HG03575 (cell line): ENCODE measurements around the gene ABCC1.
"Not testable (repeated sequence)": the region's sequence is repeated elsewhere in the genome, so short reads cannot be mapped to it uniquely, and the experiment has no call there.

ENCODE experiments used
- ATAC-seq: cut with Tn5 transposase; IDR thresholded peaks from one replicate; pipeline ENCODE4 v1.9.1; 2021; ENCODE audit not compliant: unreplicated experiment, insufficient number of reproducible peaks, low FRiP score; ENCODE audit errors: extremely low read depth

Gene ABCC1

DNA sequence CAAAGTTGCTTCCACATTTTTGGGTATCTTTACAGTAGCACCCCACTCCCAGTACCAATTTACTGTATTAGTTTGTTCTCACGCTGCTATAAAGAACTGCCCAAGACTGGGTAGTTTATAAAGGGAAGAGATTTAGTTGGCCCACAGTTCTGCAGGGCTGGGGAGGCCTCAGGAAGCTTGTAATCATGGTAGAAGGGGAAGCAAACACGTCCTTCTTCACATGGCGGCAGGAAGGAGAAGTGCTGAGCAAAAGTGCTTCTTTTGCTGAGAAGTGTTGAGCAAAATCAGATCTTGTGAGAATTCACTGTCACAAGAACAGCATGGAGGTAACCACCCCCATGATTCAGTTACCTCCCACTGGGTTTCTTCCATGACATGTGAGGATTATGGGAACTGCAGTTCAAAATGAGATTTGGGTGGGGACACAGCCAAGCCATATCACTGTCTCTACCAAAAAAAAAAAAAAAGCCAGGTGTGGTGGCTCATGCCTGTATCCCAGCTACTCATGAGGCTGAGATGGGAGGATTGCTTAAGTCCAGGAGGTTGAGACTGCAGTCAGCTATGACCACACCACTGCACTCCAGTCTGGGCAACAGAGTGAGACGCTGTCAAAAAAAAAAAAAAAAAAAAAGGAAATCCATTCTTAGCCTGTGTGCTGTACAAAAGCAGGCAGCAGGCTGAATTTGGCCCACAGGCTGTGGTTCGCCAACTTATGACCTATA lies 32.9 kb downstream of the ABCC1 start:
- ATAC-seq: not testable (repeated sequence)

DNA sequence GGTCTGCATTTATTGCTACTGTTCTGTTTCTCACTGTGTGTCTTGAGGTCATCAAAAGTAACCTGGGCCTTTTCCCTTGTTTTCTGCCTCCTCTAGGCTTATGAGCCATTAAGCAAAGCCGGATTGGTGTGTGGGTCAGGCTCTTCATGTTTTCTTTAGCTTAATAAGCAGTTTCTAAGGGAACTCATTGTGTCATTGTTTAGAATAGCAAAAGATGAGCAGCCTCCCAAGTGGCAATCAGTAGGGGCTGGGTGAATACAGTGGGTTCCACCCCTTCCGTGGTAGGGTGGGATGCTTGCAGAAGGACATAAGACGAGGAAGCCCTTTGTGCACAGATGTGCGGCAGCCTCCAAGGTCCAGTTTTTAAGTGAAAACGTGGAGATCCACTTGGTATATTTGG lies 34.5 kb downstream of the ABCC1 start:
- no peak for ATAC-seq

DNA sequence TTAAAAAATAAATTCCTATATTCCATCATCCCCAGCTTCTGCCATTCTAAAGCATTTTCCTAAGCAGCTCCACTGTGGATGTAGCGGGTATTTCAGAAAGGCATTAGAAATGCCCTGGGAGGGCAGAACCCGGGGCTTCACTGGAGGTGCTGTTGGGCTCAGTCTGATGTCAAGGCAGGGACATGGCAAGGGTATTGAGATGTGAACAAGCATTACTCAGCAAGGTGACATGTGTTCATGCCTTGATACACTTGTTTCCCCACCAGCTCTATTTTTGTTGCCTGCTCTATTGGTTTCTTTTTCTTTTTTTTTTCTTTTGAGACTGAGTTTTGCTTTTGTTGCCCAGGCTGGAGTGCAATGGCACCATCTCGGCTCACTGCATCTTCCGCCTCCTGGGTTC lies 35.7 kb downstream of the ABCC1 start:
- no peak for ATAC-seq

DNA sequence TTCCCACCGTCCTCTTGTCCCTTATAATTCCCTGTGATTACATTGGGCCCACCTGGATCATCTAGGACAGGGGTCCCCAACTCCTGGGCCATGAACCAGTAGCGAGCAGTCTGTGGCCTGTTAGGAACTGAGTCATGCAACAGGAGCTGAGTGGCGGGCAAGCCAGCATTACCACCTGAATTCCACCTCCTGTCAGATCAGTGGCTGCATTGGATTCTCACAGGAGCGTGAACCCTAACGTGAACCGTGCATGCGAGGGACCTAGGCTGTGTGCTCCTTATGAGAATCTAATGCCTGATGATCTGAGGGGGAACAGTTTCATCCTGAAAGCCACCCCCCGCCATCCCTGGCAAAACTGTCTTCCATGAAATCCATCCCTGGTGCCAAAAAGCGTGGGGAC lies 36.8 kb downstream of the ABCC1 start:
- ATAC-seq: no peak

DNA sequence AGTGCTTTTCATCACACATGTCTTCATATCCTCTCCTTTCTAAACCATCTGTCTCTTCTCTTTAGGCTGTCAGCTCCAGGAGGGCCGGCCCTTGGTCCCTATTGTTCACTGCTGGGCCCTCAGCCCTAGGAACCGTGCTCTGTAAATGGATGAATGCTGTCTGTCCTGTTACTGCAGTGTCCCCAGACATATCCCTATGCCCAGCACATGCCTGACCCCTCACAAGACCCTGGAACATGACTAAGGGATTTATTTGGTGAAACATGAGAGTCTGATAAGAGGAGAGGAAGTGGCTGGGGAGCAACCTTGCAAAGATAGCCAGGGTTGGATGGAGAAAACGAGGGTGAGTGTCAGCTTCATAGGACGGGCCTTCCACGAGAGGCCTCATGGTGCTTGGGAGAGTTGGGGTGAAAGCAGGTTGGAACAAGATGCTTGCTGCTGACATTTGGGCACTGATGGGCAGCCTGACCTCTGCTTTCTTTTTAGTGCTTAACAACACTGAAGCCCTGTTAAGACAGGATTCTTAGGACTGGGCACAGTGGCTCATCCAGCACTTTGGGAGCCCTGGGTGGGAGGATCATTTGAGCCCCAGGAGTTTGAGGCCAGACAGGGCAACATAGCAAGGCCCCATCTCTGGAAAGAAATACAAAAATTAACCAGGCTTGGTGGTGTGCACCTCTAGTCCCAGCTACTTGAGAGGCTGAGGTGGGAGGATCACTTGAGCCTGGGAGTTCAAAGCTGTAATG lies 39.0 kb downstream of the ABCC1 start:
- no peak for ATAC-seq

DNA sequence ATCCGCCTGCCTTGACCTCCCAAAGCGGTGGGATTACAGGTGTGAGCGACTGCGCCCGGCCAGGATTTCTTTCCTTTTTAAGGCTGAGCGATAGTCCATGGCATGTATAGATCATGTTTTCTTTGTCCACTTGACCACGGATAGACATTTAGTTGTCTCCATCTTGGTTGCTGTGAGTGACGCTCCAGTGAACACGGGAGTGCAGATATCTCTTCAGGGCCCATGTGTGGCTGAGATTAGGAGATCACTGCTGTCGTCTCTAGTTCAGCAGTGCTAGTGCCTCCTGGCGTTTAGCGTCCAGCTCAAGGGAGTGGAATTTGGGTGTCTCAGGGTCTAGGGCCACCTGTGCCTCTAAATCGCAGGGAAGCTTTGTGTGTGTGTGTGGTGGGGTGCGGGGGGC lies 41.5 kb downstream of the ABCC1 start:
- ATAC-seq: no peak

DNA sequence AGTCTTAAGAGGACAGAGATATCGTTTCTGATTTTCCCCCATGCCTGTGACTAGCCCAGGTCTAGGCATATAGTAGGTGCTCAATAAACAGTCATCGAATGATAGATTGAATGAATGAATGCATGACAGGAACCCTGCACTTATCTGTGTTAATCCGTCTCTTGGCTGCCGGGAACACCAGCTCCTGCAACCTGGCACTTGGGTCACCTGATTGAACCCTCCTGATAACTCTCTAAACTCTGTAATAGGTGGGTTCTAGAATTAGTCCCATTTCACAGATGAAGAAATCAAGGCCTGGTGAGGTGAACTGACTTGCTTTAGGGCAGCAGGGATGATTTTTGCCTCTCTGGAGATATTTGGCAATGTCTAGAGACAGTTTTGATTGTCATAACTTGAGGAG lies 43.7 kb downstream of the ABCC1 start:
- no peak for ATAC-seq

DNA sequence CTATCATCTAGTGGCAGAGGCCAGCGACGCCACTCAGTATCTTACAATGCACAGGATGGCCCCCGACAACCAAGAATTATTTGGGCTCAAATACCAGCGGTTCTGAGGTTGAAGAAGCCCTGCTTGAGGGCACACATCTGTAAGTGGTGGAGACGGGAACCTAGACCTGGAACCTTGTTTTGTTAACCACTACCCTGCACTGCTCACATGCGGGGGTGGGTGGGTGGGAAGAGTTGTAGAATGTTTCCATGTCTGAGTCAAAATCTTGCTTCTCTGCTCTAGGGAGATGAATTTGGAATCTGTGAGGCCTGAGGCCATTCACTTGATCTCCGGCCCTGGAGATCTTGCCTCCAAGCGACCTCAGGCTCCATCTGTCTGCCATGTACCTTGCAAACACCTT lies 44.1 kb downstream of the ABCC1 start:
- ATAC-seq: no peak

DNA sequence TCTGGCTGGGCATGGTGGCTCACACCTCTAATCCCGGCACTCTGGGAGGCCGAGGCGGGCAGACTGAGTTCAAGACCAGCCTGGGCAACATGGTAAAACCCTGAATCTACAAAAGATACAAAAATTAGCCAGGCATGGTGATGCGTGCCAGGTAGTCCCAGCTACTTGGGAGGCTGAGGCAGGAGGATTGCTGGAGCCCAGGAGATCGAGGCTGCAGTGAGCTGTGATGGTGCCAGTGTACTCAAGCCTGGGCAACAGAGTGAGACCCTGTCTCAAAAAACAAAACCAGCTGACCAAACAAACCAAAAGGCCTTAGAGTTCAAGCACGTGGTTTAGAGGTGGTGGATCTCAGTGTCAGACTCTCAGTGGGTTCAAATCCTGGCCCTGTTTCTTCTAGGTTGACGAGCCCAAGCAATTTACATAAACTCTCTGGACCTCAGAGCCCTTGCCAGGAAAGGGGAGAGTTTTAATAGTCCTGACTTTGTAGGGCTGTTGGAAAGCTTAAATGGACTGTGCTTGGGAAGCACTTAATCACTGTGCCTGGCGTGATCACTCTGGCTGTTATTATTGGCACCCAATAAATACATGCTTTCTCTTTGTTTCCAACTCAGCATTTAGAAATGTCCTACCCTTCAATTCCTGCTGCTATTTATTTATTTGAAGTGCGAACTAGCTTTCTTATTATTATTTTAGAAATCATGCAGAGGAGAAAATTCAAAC lies 44.7 kb downstream of the ABCC1 start:
- no peak for ATAC-seq

DNA sequence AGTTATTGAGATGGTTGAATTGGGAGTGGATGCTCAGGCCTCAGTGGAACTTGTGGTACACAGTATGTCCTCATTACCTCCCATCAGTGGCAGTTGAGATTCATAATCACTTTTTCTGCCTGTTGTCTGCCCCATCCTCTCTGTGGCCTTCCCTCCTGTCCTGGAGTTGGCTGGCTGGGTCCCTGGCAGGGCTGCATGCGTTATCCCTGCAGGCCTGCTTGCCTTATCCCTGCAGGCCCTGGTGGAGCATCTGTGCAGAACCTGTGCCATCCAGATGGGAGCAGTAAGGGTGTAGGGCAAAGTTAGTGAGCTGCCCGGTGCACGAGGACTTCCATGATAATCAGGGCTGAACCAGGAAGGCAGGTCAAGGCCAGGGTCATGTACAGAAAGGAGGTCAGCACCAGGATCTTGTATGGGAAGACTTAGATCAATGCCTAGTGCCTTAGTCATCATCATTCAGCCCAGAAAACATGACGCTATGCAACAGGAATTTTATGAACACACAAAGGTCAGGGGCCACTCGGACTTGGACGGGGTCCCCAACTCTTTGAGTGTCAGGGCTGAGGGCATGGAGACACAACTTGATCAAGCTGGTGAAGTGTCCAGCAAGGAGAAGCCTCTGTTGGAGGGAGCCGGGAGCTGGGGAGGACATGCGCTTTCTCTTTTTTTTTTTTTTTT lies 47.2 kb downstream of the ABCC1 start:
- ATAC-seq: no peak

DNA sequence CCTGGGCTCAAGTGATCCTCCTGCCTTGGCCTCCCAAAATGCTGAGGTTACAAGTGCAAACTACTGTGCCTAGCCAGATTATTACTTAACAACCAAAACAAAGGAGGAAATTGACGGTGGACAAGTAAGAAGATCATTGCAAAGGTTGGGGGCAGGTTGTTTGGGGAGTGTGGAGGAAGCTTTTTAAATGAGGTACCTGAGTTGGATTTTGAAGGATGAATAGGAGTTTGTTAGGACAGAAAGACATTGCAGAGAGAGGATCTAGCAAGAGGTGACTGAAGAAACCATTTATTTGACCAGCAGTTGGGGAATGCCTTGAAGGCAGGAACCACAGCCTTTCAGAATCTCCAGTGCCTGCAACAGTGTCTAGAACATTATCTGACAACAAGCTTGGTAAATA lies 51.3 kb downstream of the ABCC1 start:
- no peak for ATAC-seq

DNA sequence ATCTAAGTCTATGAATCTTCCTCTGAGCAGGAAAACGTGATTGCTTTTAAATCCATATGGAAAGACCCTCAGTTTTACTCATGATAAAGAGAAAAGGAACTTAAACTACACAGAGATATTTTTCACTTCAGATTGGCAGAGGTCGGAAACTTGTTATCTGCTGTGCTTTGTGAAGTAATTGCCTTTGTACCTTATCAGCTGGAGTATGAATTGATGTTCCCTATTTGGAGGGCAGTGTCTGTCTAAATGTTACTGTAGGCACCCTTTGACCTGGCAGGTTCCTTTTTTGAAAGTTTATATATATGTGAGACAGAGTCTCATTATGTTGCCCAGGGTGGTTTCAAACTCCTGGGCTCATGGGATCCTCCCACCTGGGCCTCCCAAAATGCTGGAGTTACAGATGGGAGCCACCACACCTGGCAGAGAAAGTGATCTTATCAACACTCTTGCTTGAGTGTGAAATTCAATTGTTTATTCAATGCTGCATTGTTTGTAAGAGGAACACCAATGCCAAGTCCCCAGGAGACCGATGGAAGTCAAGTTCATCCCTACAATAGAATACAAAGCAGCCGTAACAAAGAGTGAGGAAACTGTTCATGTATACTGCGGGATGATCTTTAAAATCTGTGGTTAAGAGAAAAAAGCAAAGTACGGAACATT lies 52.3 kb downstream of the ABCC1 start:
- no peak for ATAC-seq

DNA sequence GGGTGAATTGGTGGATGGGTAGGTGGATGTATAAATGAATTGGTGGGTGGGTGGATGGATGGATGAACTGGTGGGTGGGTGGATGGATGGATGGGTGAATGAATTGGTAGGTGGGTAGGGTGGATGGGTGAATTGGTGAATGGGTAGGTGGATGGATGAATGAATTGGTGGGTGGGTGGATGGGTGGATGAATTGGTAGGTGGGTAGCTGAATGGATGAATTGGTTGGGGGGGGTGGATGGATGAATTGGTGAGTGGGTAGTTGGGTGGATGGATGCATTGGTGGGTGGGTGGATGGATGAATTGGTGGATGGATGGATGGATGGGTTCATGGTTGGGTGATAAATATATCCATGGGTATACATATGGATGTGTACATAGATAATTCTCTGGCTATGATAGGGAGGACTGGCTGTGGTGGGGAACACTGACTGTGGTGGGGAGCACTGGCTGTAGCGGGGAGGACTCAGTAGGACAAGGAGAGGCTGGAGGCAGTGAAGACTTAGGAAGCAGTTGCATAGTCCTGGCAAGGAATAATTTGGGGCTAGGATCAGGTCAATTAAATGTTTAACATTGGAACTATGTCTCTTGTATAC lies 54.4 kb downstream of the ABCC1 start:
- ATAC-seq: no peak

DNA sequence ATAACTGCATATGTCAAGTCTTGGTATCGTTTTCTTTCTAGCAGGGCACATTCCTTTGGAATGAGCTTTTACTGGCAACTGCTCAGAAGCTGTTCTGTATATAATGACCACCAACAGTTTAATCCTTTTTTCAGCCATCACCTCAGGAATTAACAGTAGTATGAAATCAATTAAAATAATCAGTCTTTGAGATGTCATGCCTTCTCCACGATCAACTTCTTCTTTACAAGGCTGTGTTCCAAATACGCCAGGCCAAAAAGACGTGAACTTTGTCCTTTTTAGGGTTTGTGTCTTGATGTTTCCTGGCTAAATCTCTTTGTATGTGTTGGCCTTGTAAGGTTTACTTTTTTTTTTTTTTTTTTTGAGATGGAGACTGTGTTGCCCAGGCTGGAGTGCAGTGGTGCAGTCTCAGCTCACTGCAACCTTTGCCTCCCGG lies 54.9 kb downstream of the ABCC1 start:
- ATAC-seq: no peak

DNA sequence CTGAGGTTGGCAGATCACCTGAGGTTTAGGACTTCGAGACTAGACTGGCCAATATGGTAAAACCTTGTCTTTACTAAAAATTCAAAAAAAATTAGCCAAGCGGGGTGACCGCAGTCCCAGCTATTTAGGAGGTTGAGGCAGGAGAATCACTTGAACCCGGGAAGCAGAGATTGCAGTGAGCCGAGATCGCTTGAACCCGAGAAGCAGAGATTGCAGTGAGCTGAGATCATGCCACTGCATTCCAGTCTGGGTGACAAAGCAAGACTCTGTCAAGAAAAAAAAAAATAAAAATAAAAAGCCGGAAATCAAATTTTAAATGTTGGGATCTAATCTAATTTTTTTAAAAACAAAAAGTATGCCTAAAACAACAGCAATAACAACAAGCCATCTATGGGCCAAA lies 56.3 kb downstream of the ABCC1 start:
- ATAC-seq: no peak

DNA sequence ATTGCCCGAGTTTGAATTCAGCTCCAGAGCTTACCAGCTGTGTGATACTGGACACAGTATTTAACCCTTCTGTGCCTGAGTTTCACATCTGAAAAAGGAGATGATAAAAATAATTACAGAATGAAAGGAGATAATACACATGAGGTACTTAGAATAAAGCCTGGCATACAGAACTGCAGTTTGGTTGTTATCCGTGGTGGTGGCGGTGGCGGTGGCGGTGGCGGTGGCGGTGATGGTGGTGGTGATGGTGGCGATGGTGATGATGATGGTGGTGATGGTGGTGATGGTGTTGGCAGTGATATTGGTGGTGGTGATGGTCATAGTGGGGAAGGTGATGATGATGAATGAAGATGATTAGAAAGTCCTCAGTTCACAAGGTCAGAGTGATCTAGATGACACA lies 57.2 kb downstream of the ABCC1 start:
- no peak for ATAC-seq

DNA sequence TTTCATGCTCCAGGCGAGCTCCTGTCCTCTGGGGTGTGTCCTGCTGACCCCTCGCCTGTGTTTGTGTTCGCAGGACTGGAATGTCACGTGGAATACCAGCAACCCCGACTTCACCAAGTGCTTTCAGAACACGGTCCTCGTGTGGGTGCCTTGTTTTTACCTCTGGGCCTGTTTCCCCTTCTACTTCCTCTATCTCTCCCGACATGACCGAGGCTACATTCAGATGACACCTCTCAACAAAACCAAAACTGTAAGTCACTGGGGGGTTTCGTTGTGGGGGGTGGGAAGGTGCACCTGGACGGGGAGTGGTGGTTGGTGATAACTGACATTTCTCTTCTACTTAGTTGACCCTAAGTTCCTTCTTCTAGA lies 58.3 kb downstream of the ABCC1 start:
- ATAC-seq: no peak

DNA sequence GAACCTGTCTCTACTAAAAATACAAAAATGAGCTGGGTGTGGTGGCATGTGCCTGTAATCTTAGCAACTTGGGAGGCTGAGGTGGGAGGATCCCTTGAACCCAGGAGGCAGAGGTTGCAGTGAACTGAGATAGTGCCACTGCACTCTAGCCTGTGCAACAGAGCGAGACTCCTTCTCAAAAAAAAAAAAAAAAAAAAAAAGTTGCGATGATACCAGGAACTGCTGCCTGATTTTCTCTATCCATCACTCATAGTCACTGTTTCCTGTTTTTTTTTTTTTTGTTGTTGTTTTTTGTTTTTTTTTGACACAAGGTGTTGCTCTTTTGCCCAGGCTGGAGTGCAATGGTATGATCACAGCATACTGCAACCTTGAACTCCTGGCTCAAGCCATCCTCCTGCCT lies 59.2 kb downstream of the ABCC1 start:
- no peak for ATAC-seq

DNA sequence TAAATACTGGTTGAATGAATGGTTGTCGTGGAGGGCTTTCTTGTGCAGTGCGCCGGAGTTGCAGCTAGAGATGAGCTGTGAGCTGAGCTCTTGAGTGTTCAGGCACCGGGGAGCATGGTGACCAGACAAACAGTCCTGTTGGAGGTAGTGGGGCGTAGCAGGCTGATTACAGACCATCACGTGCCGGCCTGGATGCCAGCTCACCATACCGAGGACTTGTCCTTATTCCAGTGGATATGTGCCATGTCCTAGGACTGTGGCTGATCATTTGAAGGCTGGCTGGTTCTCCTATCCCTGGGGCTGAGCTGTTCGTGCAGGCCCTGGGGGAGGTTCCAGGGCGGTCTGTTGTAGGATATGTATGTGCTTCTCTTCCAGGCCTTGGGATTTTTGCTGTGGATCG lies 60.0 kb downstream of the ABCC1 start:
- ATAC-seq: no peak
